ENCODE measurements around the gene PPP2CA. TPM values are rescaled to one million over a fixed set of nuclear protein-coding genes. Genes with fewer than 3 reads are reported as not detected.

PPP2CA gene
- total and polyA plus RNA-seq, 2 of the 13 experiments (the other 11 are each of a cell fraction or from before 2014, with no cell fraction given): 82.4 to 171 TPM

DNA sequence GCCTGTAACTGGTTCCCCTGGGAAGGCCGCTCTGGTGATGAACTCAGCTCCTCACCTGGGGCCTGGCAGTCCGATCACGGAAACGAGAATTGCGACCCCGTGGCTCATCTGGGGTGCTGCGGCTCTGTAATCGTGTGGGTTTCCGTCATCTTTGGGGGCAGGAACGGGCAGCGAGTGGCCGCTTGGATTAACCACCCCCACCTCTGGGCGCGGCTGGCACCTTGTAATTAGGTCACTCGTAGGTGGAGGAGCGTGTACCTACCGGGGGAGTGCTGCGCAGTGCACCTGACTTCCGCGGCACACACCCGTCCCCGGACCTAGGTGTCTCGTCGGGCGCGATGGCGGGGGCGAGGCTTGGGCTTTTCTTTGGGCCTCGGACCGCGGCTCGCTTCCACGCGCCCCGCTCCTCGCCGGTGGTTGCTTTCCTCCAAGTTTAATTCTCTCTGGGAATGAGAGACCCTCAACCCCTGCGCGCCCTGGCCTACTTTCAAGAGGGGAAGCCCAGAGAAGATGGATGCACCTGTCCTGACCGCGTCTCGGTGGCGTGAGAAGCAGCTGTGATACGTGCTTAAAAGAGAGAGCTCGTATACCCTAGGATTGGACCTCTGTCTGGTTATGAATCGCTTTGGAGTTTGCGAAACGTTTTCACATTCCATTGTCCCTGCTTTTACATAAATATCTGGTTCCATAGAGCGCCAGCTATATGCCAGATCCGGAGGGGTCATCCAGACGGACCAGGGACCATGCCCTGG lies 744 bp upstream of the PPP2CA start (continued):
- TF ChIP-seq, protein P1, sequence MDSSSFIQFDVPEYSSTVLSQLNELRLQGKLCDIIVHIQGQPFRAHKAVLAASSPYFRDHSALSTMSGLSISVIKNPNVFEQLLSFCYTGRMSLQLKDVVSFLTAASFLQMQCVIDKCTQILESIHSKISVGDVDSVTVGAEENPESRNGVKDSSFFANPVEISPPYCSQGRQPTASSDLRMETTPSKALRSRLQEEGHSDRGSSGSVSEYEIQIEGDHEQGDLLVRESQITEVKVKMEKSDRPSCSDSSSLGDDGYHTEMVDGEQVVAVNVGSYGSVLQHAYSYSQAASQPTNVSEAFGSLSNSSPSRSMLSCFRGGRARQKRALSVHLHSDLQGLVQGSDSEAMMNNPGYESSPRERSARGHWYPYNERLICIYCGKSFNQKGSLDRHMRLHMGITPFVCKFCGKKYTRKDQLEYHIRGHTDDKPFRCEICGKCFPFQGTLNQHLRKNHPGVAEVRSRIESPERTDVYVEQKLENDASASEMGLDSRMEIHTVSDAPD (CRISPR knock-in tag; IDR thresholded peaks at IDR 0.05): 0 out of 2 replicates have a peak, but pooled peaks have one; percentile 0
- TF ChIP-seq, protein P2, sequence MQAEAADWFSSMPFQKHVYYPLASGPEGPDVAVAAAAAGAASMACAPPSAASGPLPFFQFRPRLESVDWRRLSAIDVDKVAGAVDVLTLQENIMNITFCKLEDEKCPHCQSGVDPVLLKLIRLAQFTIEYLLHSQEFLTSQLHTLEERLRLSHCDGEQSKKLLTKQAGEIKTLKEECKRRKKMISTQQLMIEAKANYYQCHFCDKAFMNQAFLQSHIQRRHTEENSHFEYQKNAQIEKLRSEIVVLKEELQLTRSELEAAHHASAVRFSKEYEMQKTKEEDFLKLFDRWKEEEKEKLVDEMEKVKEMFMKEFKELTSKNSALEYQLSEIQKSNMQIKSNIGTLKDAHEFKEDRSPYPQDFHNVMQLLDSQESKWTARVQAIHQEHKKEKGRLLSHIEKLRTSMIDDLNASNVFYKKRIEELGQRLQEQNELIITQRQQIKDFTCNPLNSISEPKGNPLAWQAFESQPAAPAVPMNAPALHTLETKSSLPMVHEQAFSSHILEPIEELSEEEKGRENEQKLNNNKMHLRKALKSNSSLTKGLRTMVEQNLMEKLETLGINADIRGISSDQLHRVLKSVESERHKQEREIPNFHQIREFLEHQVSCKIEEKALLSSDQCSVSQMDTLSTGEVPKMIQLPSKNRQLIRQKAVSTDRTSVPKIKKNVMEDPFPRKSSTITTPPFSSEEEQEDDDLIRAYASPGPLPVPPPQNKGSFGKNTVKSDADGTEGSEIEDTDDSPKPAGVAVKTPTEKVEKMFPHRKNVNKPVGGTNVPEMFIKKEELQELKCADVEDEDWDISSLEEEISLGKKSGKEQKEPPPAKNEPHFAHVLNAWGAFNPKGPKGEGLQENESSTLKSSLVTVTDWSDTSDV (CRISPR knock-in tag; IDR thresholded peaks at IDR 0.05): 0 out of 2 replicates have a peak, but pooled peaks have one; percentile 13
- TF ChIP-seq ISL2 (CRISPR knock-in tag; IDR thresholded peaks at IDR 0.05) (0 out of 2 replicates have a peak, but pooled peaks have one; percentile 27), ZSCAN20 (CRISPR knock-in tag; IDR thresholded peaks at IDR 0.05; ENCODE audit: borderline replicate concordance) (no peak), ZNF589 (CRISPR knock-in tag; conservative IDR thresholded peaks at IDR 0.05) (no peak), POGK (CRISPR knock-in tag; conservative IDR thresholded peaks at IDR 0.05) (no peak), BATF2 (CRISPR knock-in tag; IDR thresholded peaks at IDR 0.05) (no peak), ZNF512B (CRISPR knock-in tag; IDR thresholded peaks at IDR 0.05; ENCODE audit: borderline replicate concordance) (no peak)
- TF ChIP-seq, protein P3, sequence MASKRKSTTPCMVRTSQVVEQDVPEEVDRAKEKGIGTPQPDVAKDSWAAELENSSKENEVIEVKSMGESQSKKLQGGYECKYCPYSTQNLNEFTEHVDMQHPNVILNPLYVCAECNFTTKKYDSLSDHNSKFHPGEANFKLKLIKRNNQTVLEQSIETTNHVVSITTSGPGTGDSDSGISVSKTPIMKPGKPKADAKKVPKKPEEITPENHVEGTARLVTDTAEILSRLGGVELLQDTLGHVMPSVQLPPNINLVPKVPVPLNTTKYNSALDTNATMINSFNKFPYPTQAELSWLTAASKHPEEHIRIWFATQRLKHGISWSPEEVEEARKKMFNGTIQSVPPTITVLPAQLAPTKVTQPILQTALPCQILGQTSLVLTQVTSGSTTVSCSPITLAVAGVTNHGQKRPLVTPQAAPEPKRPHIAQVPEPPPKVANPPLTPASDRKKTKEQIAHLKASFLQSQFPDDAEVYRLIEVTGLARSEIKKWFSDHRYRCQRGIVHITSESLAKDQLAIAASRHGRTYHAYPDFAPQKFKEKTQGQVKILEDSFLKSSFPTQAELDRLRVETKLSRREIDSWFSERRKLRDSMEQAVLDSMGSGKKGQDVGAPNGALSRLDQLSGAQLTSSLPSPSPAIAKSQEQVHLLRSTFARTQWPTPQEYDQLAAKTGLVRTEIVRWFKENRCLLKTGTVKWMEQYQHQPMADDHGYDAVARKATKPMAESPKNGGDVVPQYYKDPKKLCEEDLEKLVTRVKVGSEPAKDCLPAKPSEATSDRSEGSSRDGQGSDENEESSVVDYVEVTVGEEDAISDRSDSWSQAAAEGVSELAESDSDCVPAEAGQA (IDR thresholded peaks at IDR 0.05; ENCODE audit: low read depth): no peak
- TF ChIP-seq, protein P3 (CRISPR knock-in tag; IDR thresholded peaks at IDR 0.05; ENCODE audit: borderline replicate concordance): no peak

Data from HepG2 (cell line).